GM21825 (cell line): Measurements from ENCODE around the gene SLC38A8.

Experiments
- ATAC-seq: cut with Tn5 transposase; IDR thresholded peaks from one replicate; pipeline ENCODE4 v1.9.1; 2021; ENCODE audit warnings: mild to moderate bottlenecking, moderate library complexity; ENCODE audit not compliant: unreplicated experiment

SLC38A8 gene

GRCh38 chr16:84033251-84034195 is 9.1 kb downstream of the SLC38A8 start:
- no peak for ATAC-seq

- no peak for ATAC-seq
Observed at GRCh38 chr16:84032458-84033178, 10.0 kb downstream of the SLC38A8 start.

DNA sequence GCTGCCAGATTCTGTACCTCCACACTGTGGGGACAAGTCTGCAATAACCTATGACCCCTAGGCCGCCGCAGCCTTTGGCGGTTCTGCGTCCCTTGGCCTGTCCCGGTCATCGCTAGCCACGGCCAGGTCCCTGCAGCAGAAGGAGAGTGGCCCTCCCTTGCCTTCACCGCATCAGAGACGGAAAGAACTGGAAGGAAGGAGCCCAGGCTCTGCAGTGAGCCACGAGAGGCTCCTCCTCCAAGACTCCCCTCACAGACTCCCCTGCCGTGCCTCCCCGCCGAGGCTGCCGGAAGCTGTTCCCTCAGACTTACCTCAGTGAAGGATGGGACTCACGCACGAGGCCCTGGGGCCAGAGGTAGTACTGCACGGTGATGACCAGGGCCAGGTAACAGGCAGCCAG is 11.0 kb downstream of the SLC38A8 start:
- ATAC-seq: no peak

DNA sequence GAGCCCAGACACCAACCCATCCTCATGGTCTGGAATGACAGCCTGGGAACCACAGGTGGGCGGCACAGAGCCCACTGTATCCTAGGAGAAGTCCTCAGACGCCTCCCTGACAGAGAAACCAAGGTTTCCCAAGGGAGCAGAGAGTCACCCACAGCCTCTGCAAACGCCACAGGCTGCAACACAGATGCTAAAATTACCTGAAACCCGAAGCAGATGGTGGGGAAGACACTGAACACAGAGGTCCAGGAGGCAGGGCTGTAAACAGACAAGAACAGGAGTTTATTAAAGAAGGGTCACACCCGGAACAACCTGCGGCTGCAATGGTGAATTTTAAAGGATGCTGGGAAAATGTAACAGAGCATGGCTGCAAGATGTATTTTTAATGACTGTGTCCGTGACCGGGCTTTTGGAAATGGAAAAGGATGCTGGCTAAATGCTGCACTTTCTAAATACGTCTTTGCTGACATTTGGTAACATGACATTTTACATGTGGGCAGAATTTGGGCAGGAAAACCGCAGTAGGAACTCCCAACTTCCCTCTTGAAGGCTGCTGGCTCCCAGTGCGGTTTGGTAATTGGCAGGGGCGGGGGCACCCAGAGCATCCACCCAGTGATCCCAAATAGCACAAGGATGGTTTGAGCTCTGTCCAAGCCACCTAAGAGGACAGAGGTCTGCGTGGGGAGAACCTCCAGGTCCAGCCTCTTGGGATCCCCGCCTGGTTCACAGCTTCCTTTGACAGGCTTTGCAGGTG is 13.1 kb downstream of the SLC38A8 start:
- no peak for ATAC-seq

DNA sequence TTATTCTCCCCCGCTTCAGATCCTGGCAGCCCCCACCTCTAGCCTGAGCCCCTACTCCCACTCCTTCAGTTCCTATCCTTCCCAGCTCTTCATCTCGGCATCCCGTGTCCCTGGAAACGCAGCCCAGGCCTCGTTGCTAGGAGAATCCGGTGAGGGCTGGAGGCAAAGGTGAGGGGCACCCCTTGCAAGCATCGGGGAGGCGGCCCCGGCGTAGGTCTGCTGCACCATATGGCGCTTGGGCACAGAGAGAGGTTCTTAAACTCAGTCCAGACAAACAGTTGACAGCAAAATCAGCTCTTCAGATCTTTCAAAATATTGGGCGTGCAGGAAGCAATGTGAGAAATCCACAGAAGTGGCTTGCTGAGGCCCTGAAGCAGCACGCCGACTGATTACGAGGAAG is 15.0 kb downstream of the SLC38A8 start:
- ATAC-seq: no peak

GRCh38 chr16:84026606-84027005 is 16.0 kb downstream of the SLC38A8 start:
- ATAC-seq: no peak

GRCh38 chr16:84024854-84025253 is 17.7 kb downstream of the SLC38A8 start:
- no peak for ATAC-seq

GRCh38 chr16:84022644-84023043 is 20.0 kb downstream of the SLC38A8 start:
- ATAC-seq: no peak

DNA sequence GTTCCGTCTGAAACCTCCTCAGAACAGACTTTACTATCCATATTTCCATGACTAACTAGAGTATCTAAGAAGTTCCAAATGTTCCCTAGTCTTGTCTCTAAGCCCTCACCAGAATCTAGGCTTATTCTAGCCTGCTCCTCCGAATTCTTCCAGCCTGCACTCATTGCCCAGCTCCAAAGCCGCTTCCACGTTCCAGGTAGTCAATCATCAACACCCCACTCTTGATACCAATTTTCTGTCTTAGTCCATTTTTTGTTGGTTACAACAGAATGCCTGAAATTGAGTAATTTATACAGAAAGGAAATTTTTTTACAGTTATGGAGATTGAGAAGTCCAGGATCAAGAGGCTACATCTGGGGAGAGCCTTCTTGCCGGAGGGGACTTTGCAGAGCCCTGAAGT is 21.1 kb downstream of the SLC38A8 start:
- ATAC-seq: no peak

DNA sequence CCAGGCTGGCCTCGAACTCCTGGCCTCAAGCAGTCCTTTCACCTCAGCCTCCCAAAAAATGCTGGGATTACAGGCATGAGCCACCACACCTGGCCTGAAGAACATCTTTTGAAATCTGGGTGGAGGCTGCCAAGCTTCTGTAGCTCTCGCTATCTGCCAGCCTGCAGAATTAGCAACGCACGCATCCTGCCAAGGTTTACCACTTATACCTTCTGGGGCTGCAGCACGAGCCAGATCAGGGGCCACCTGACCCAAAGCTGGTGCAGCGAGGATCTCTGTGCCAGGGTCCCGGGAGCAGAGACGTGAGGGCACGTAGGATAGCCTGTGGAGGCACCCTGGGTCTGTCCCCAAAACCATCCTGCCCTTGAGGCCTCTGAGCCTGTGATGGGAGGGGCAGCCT is 22.2 kb downstream of the SLC38A8 start:
- ATAC-seq: no peak

GRCh38 chr16:84018710-84019109 is 23.9 kb downstream of the SLC38A8 start:
- no peak for ATAC-seq

DNA sequence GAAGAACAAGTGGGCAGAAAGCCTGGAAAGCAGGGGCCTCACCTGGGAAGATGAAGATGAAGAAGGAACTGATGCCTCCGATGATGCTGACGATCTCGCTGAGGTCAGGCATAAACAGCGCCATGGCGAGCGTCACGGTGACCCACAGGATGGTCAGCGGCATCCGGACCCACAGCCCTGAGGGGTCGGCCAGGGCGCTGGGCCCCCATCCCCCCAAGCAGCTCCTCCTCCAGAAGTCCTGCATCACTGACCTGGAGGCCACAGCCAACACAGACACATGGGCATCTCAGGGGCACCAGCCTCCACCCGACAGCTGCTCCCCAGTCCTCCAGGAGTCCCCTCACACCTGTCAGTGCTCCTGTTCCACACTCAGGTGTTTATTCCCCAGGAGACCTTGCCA is 26.1 kb downstream of the SLC38A8 start:
- ATAC-seq: no peak

DNA sequence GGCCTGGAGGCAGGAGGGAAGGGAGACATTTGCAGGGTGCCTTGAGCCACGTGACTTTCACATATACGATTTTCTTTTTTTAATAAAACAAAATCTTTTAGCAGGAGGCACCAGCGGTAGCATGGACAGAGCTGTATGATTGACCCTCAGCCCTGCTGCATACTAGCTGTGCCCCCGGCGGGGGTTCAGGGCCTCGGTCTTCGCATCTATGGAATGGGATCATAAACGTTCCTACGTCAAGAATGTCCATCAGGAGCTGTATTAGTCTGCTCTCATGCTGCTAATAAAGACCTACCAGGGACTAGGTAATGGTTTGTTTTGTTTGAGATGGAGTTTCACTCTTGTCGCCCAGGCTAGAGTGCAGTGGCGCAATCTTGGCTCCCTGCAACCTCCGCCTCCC is 27.2 kb downstream of the SLC38A8 start:
- no peak for ATAC-seq

- ATAC-seq: no peak
Observed at GRCh38 chr16:84014570-84015327, 27.8 kb downstream of the SLC38A8 start.

- peak; percentile 86 for ATAC-seq
Observed at GRCh38 chr16:84013787-84014569, 28.6 kb downstream of the SLC38A8 start.

- no peak for ATAC-seq
Observed at GRCh38 chr16:84009282-84009681, 33.3 kb downstream of the SLC38A8 start.

DNA sequence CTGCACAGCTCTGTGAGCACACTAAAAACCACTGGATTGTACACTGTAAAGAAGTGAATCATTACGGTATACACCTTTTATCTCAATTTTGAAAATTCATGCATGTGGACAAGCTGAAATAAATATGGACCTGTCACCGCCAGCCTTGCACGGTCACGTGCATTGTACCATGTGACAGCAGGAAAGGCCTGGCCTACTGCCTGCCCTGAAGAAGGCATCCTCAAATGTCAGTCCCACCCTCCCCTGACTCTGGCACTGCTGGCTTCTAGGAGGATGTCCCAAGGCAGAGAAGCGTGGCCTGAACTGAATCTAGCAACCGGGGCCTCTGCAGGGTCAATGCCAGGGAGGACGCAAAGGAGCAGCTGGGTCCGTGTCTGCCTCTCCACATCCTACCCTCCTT is 34.6 kb downstream of the SLC38A8 start:
- no peak for ATAC-seq

- no peak for ATAC-seq
Observed at GRCh38 chr16:84007520-84007919, 35.1 kb downstream of the SLC38A8 start.

- no peak for ATAC-seq
Observed at GRCh38 chr16:84005391-84005790, 37.2 kb downstream of the SLC38A8 start.

GRCh38 chr16:84004442-84004841 is 38.2 kb downstream of the SLC38A8 start:
- no peak for ATAC-seq
